Measurements from ENCODE around the gene FCHO1. TPM values are rescaled to one million over a fixed set of nuclear protein-coding genes. Genes with fewer than 3 reads are reported as not detected.

The FCHO1 gene
- total RNA-seq, 1 donor from 2014 or later: not detected

DNA sequence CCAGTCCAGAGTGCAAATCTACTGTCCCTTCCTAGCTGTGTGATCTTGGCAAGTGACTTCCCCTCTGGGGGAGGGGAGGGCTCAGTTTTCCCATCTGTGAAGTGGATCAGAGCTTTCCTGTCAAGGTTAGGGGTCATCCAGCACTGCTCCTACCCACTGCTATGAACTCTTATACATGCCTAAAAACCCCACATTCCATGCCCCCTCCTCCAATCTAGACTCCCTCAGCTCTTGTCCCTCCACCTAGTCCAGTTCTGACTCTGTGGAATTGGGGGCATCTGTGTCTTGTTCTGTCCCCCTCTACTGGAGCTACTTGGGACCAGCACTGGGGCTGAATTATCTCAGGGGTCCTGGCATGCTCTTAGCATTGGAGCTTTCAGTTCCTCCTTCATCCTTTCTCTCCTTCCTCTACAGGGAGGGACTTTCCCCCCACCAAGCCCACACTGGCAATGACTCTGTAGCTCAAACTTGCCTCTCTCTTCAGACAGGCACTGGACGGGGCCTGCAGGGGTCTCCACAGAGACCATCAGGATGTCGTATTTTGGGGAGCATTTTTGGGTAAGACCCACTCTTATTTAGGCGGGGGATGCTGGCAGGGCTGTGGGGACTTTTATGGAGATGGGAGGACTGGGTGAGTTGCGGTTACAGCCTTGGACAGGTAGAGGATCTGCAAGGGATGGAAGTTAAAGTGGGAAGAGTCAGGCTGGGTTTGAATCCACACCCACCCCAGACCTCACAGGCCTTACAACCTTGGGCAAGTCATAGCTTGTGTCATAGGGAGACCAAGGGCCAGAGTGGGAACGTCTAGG lies 3.6 kb downstream of the FCHO1 start:
- TF ChIP-seq, protein P1, sequence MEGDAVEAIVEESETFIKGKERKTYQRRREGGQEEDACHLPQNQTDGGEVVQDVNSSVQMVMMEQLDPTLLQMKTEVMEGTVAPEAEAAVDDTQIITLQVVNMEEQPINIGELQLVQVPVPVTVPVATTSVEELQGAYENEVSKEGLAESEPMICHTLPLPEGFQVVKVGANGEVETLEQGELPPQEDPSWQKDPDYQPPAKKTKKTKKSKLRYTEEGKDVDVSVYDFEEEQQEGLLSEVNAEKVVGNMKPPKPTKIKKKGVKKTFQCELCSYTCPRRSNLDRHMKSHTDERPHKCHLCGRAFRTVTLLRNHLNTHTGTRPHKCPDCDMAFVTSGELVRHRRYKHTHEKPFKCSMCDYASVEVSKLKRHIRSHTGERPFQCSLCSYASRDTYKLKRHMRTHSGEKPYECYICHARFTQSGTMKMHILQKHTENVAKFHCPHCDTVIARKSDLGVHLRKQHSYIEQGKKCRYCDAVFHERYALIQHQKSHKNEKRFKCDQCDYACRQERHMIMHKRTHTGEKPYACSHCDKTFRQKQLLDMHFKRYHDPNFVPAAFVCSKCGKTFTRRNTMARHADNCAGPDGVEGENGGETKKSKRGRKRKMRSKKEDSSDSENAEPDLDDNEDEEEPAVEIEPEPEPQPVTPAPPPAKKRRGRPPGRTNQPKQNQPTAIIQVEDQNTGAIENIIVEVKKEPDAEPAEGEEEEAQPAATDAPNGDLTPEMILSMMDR (IDR thresholded peaks at IDR 0.05): no peak
- intact Hi-C loops (cut with DNase I): no loop called here

DNA sequence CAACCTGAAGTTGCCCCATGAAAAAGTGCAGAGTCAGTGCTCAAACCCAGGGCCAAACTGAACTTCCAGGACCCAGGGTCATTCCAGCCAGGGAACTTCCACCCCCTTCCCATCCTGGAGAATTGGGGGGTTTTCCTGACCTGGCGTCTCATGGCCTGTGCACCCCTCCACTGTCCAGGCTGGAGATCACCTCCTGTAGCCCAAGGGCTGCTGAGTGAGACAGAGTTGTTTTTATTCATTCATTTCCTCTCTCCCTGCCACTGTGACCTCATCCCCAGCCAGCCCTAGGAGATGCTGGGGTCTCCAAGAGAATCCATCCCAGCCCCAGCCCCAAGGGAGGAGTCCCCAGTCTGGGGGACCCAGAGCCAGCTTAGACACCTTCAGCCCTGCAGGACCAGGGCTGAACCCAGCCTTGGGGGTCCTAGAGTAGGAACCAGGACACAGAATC lies 4.2 kb downstream of the FCHO1 start:
- TF ChIP-seq, protein P1 (IDR thresholded peaks at IDR 0.05): no peak
- intact Hi-C loops (cut with DNase I): no loop called here
- DNase-seq (ENCODE audit: low spot score in 2 of 2): no peak

More for the DNA sequence above, 3.6 kb downstream of the FCHO1 start:
- Histone ChIP-seq H3K27me3 (no peaks in the 10 kb centered on the region), H3K36me3 (no peaks in the 10 kb centered on the region), H3K9me3 (no peaks in the 10 kb centered on the region), H3K4me3 (no peak overlapping the region), H3K4me1 (peaks cover 0 to 2% of the 10 kb centered on the region in 2 donors), H3K27ac (no peak overlapping the region)
- DNase-seq (ENCODE audit: low spot score in 2 of 2): no peak

DNA sequence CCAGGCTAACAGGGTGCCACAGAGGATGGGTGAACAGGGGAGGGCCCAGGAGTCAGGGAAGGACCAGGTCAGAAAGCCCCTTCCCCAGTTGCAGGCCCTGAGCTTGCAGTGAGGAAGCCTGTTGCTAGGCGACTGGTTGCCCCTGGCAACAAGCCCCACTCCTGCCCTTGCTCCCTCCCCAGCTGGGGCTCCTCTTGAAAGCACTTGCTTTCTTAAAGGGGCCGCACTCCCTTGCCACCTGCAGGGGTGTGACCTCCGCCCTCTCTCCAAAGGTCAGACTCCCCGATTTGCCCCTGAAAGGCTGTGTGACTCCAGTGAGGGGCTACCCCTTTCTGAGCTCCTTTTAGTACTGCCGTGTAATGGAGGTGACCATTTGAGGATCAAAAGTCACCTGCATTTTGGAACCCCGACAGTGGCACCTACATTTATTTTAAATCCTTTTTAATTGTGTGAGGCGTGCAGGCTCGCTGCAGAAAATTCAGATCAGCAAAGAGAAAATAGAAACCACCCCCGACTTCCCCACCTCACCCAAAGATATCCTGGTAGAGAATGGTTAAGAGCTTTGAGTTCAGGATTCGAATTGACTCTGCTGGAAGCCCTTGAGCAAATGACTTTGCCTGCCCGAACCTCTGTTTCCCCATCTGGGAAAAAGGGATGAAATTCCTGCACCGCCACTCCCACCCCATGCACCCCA lies 4.8 kb downstream of the FCHO1 start:
- H3K27me3 ChIP-seq: no peaks in the 10 kb centered on the region
- H3K4me3 ChIP-seq: no peak overlapping the region
- H3K27ac ChIP-seq: no peak overlapping the region
- intact Hi-C loops (cut with DNase I): no loop called here
- no peaks in the 10 kb centered on the region for H3K9me3 ChIP-seq
- TF ChIP-seq, protein P1 (IDR thresholded peaks at IDR 0.05): no peak
- peaks cover 0 to 2% of the 10 kb centered on the region in 2 donors for H3K4me1 ChIP-seq
- no peak for DNase-seq (ENCODE audit: low spot score in 2 of 2)
- no peaks in the 10 kb centered on the region for H3K36me3 ChIP-seq

More for the DNA sequence above, 4.2 kb downstream of the FCHO1 start:
- H3K9me3 ChIP-seq: no peaks in the 10 kb centered on the region
- H3K4me3 ChIP-seq: no peak overlapping the region
- no peak overlapping the region for H3K27ac ChIP-seq
- no peaks in the 10 kb centered on the region for H3K36me3 ChIP-seq
- no peaks in the 10 kb centered on the region for H3K27me3 ChIP-seq
- H3K4me1 ChIP-seq: peaks cover 0 to 2% of the 10 kb centered on the region in 2 donors

DNA sequence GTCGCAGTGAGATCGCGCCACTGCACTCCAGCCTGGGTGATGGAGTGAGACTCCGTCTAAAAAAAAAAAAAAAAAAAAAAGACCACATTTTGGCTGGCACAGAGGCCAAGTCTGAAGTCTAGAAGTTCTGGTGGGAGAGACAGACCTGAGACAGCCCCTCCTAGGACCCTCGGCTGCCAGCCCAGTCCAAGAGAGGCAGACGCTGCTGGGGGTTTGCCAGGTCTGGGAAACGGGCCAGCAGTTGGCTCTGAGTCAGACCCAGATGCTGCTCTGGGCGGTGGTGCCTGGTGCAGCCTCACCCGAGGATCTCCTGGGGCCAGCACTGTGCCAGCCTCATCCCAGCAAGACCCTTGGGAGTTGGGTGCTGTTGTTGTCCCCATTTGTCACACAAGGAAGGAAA lies 5.8 kb downstream of the FCHO1 start:
- no peak for DNase-seq (ENCODE audit: low spot score in 2 of 2)
- TF ChIP-seq, protein P1 (IDR thresholded peaks at IDR 0.05): no peak
- intact Hi-C loops (cut with DNase I): no loop called here
- no peaks in the 10 kb centered on the region for H3K9me3 ChIP-seq
- no peak overlapping the region for H3K27ac ChIP-seq
- H3K27me3 ChIP-seq: no peaks in the 10 kb centered on the region
- H3K4me1 ChIP-seq: peaks cover 0 to 2% of the 10 kb centered on the region in 2 donors
- H3K36me3 ChIP-seq: no peaks in the 10 kb centered on the region
- no peak overlapping the region for H3K4me3 ChIP-seq

DNA sequence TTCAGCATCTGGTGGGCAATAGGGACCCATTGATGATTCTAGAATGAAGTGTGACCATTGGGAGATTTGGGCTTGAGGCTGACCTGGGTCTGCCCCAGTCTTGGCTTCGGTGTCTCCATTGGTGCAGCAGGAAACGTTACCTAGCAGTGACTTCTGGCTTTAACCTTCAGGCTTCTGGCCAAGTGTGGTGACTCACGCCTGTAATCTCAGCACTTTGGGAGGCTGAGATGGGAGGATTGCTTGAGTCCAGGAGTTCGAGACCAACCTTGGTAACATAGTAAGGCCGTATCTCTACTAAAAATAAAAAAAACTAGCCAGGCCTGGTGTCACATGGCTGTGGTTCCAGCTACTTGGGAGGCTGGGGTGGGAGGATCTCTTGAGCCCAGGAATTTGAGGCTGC lies 7.2 kb downstream of the FCHO1 start:
- no peak for DNase-seq (ENCODE audit: low spot score in 2 of 2)
- H3K4me1 ChIP-seq: peaks cover 0 to 2% of the 10 kb centered on the region in 2 donors
- intact Hi-C loops (cut with DNase I): no loop called here
- no peaks in the 10 kb centered on the region for H3K27me3 ChIP-seq
- TF ChIP-seq, protein P1 (IDR thresholded peaks at IDR 0.05): no peak
- H3K27ac ChIP-seq: no peak overlapping the region
- H3K9me3 ChIP-seq: no peaks in the 10 kb centered on the region
- H3K36me3 ChIP-seq: no peaks in the 10 kb centered on the region
- no peak overlapping the region for H3K4me3 ChIP-seq

Measured in ascending aorta (tissue), 2 donors.